ENCODE measurements around the gene MXD4. TPM values are rescaled to one million over a fixed set of nuclear protein-coding genes. Genes with fewer than 3 reads are reported as not detected.
"Not testable (repeated sequence)": the region's sequence is repeated elsewhere in the genome, so short reads cannot be mapped to it uniquely, and the experiment has no call there.

Gene MXD4
- polyA plus RNA-seq, 1 donor (not counting 4 experiments of a cell fraction or from before 2014, with no cell fraction given), result 26.0 TPM

DNA sequence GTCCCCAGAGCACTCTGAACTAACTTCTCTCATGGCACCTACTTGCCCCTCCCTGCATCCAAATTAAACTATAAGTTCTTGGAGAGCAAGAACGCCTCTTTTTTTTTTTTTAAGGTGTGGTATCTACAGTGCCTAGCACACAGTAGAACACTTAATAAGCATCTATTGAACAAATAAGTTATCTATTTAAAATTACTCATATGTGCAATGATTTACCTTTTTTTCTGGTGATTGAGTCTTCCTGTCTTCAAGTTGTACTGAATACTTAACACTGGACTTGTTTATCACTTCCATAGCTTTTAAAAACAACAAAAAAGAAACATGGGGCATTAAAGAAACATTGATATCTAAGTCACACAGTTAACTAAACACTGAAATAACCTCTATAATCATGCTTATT, 49.1 kb downstream of the MXD4 start:
- Histone ChIP-seq H3K9ac (ENCODE audit: control insufficient read depth, extremely low read depth, insufficient read depth, low read length) (no peak overlapping the region), H4K20me1 (ENCODE audit: control insufficient read depth, extremely low read depth, insufficient read depth, low read length) (peaks cover 17% of the 10 kb centered on the region), H3K9me1 (ENCODE audit: control insufficient read depth, extremely low read depth, insufficient read depth, low read length) (no peaks in the 10 kb centered on the region), H3K4me2 (ENCODE audit: control insufficient read depth, extremely low read depth, insufficient read depth, low read depth, low read length) (no peak overlapping the region), H3K79me2 (ENCODE audit: control insufficient read depth, insufficient read depth, low read length) (no peaks in the 10 kb centered on the region), H3K27me3 (ENCODE audit: control insufficient read depth, extremely low read depth, insufficient read depth, low read length) (peaks cover 30% of the 10 kb centered on the region), H3K4me3 (ENCODE audit: control insufficient read depth in 2 of 3, extremely low read depth in 1 of 3, insufficient read depth in 2 of 3, low read depth in 1 of 3, low read length in 3 of 3) (no peak overlapping the region), H3K9me3 (ENCODE audit: control insufficient read depth, low read depth, low read length) (no peaks in the 10 kb centered on the region), H2AFZ (ENCODE audit: control insufficient read depth, low read length) (no peak overlapping the region), H3K4me1 (ENCODE audit: control insufficient read depth, extremely low read depth, insufficient read depth, low read length) (peaks cover 6% of the 10 kb centered on the region), H3K36me3 (ENCODE audit: control insufficient read depth in 2 of 2, extremely low read depth in 1 of 2, insufficient read depth in 2 of 2, low read length in 2 of 2) (no peaks in the 10 kb centered on the region), H3K27ac (ENCODE audit: control insufficient read depth, insufficient read depth, low read length) (no peak overlapping the region)
- TF ChIP-seq, protein P1, sequence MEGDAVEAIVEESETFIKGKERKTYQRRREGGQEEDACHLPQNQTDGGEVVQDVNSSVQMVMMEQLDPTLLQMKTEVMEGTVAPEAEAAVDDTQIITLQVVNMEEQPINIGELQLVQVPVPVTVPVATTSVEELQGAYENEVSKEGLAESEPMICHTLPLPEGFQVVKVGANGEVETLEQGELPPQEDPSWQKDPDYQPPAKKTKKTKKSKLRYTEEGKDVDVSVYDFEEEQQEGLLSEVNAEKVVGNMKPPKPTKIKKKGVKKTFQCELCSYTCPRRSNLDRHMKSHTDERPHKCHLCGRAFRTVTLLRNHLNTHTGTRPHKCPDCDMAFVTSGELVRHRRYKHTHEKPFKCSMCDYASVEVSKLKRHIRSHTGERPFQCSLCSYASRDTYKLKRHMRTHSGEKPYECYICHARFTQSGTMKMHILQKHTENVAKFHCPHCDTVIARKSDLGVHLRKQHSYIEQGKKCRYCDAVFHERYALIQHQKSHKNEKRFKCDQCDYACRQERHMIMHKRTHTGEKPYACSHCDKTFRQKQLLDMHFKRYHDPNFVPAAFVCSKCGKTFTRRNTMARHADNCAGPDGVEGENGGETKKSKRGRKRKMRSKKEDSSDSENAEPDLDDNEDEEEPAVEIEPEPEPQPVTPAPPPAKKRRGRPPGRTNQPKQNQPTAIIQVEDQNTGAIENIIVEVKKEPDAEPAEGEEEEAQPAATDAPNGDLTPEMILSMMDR (optimal IDR thresholded peaks at IDR 0.05 in 1 of 3, IDR thresholded peaks at IDR 0.05 in 1 of 3, conservative IDR thresholded peaks at IDR 0.05 in 1 of 3; ENCODE audit: extremely low read depth in 1 of 3, insufficient read depth in 2 of 3, low read length in 3 of 3), result no peak
- no peak for TF ChIP-seq EZH2 (IDR thresholded peaks at IDR 0.05; ENCODE audit: low read length)
- dilution Hi-C loops (cut with MboI; ENCODE audit: extremely low pct_ligation_motif_present, low sequenced_read_pairs), result no loop called here
- DNase-seq (ENCODE audit: low read depth, low spot score) (no peak), FAIRE-seq (no peak)

DNA sequence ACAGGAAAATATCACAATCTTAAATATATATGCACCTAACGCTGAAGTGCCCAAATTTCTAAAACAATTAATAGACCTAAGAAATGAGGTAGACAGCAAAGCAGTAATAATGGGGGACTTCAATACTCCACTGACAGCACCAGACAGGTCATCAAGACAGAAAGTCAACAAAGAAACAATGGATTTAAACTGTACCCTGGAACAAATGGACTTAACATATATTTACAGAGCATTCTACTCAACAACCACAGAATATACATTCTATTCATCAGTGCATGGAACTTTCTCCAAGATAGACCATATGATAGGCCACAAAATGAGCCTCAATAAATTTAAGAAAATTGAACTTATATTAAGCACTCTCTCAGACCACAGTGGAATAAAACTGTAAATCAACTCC, 59.1 kb downstream of the MXD4 start:
- H2AFZ ChIP-seq (ENCODE audit: control insufficient read depth, low read length); H3K9me3 ChIP-seq (ENCODE audit: control insufficient read depth, low read depth, low read length); H3K4me3 ChIP-seq (ENCODE audit: control insufficient read depth in 2 of 3, extremely low read depth in 1 of 3, insufficient read depth in 2 of 3, low read depth in 1 of 3, low read length in 3 of 3); dilution Hi-C loops (cut with MboI; ENCODE audit: extremely low pct_ligation_motif_present, low sequenced_read_pairs); H3K4me2 ChIP-seq (ENCODE audit: control insufficient read depth, extremely low read depth, insufficient read depth, low read depth, low read length); H3K27me3 ChIP-seq (ENCODE audit: control insufficient read depth, extremely low read depth, insufficient read depth, low read length); H4K20me1 ChIP-seq (ENCODE audit: control insufficient read depth, extremely low read depth, insufficient read depth, low read length); H3K9ac ChIP-seq (ENCODE audit: control insufficient read depth, extremely low read depth, insufficient read depth, low read length); H3K9me1 ChIP-seq (ENCODE audit: control insufficient read depth, extremely low read depth, insufficient read depth, low read length); FAIRE-seq; H3K79me2 ChIP-seq (ENCODE audit: control insufficient read depth, insufficient read depth, low read length); H3K4me1 ChIP-seq (ENCODE audit: control insufficient read depth, extremely low read depth, insufficient read depth, low read length); DNase-seq (ENCODE audit: low read depth, low spot score); H3K27ac ChIP-seq (ENCODE audit: control insufficient read depth, insufficient read depth, low read length); H3K36me3 ChIP-seq (ENCODE audit: control insufficient read depth in 2 of 2, extremely low read depth in 1 of 2, insufficient read depth in 2 of 2, low read length in 2 of 2): not testable (repeated sequence)

Small RNA genes within 50 kb of the gene (small RNA-seq; reads per million reads assigned to genes)
- 0 reads per million in 3 experiments for gene COX6B1P5 (ENCODE audit: insufficient read length in 3 of 3, low read depth in 3 of 3, low replicate concordance in 1 of 3)

Other genes starting within 250 kb of the MXD4 start
- gene NAT8L, start 202.8 kb downstream of the MXD4 start, polyA plus RNA-seq, result 0.01 to 0.18 TPM (median 0.01 TPM) in 3 replicates
- 4.8 to 11.1 TPM (median 6.0 TPM) in 3 replicates for gene HAUS3, start 20.0 kb downstream of the MXD4 start, polyA plus RNA-seq
- 0.45 to 1.4 TPM (median 1.3 TPM) in 3 replicates for gene POLN, start 20.0 kb downstream of the MXD4 start, polyA plus RNA-seq
- gene ZFYVE28, start 156.5 kb upstream of the MXD4 start, polyA plus RNA-seq, result 0.16 to 0.72 TPM (median 0.33 TPM) in 3 replicates
- not detected in 3 replicates for gene CFAP99, start 156.8 kb upstream of the MXD4 start, polyA plus RNA-seq
- 55.6 to 78.3 TPM (median 63.6 TPM) in 3 replicates for gene RNF4, start 207.0 kb upstream of the MXD4 start, polyA plus RNA-seq

Data from keratinocyte (primary cell).